H9 (cell line): ENCODE measurements around the gene OLIG2. TPM values are rescaled to one million over a fixed set of nuclear protein-coding genes. Genes with fewer than 3 reads are reported as not detected.
A peak's percentile ranks its signal among the peaks of the same experiment; 100 is the strongest.

ENCODE experiments used
- DNase-seq: peaks from one replicate; pipeline ENCODE4 v3.0.0-alpha.2; 2017
- H2AFZ ChIP-seq: one replicate; pipeline ENCODE4 v1.6.1; 2013; ENCODE audit warnings: mild to moderate bottlenecking, low read length, control low read depth, moderate library complexity
- H2AK5ac ChIP-seq: 2 replicates; pipeline ENCODE4 v1.6.1; 2013; ENCODE audit warnings: low read length, control low read depth, mixed read lengths; ENCODE audit not compliant: insufficient read length
- H2BK120ac ChIP-seq: one replicate; pipeline ENCODE4 v1.6.1; 2013; ENCODE audit warnings: low read depth, mild to moderate bottlenecking, low read length, control low read depth, inconsistent platforms; ENCODE audit not compliant: poor library complexity, severe bottlenecking
- H2BK12ac ChIP-seq: 2 replicates; pipeline ENCODE4 v1.6.1; 2013; ENCODE audit warnings: low read length, control low read depth, mixed read lengths, low read depth; ENCODE audit not compliant: insufficient read length
- H2BK15ac ChIP-seq: 2 replicates; pipeline ENCODE4 v1.6.1; 2013; ENCODE audit warnings: low read depth, low read length, control low read depth
- H2BK20ac ChIP-seq: one replicate; pipeline ENCODE4 v1.6.1; 2013; ENCODE audit warnings: low read depth, mild to moderate bottlenecking, low read length, control low read depth, inconsistent platforms; ENCODE audit not compliant: poor library complexity, severe bottlenecking
- H2BK5ac ChIP-seq: 2 replicates; pipeline ENCODE4 v1.6.1; 2013; ENCODE audit warnings: low read length, control low read depth, mixed read lengths; ENCODE audit not compliant: insufficient read length
- H3K14ac ChIP-seq: 2 replicates; pipeline ENCODE4 v1.6.1; 2013; ENCODE audit warnings: low read length, control low read depth; ENCODE audit not compliant: insufficient read depth
- H3K18ac ChIP-seq: 2 replicates; pipeline ENCODE4 v1.6.1; 2013; ENCODE audit warnings: low read depth, mild to moderate bottlenecking, mixed read lengths, low read length, control low read depth; ENCODE audit not compliant: insufficient read length
- H3K23ac ChIP-seq: 2 replicates; pipeline ENCODE4 v1.6.1; 2013; ENCODE audit warnings: low read length, control low read depth, mixed read lengths, low read depth; ENCODE audit not compliant: insufficient read length
- H3K23me2 ChIP-seq: 2 replicates; pipeline ENCODE4 v1.6.1; 2013; ENCODE audit warnings: low read depth, mild to moderate bottlenecking, mixed read lengths, low read length, control low read depth; ENCODE audit not compliant: insufficient read length, poor library complexity, severe bottlenecking
- H3K27ac ChIP-seq: 2 replicates; pipeline ENCODE4 v1.5.1; 2013; ENCODE audit warnings: low read length, control low read depth, mixed read lengths, low read depth; ENCODE audit not compliant: insufficient read length
- H3K27me3 ChIP-seq: 2 replicates; pipeline ENCODE4 v1.6.1; 2013; ENCODE audit warnings: low read length, control low read depth, inconsistent platforms; ENCODE audit not compliant: insufficient read depth
- H3K4ac ChIP-seq: 2 replicates; pipeline ENCODE4 v1.6.1; 2013; ENCODE audit warnings: low read depth, mild to moderate bottlenecking, control low read depth, inconsistent platforms, low read length, moderate library complexity
- H3K4me1 ChIP-seq: 2 replicates; pipeline ENCODE4 v1.6.1; 2013; ENCODE audit warnings: low read length, control low read depth, inconsistent platforms; ENCODE audit not compliant: insufficient read depth
- H3K4me2 ChIP-seq: 2 replicates; pipeline ENCODE4 v1.6.1; 2013; ENCODE audit warnings: low read length, control low read depth, mixed read lengths; ENCODE audit not compliant: insufficient read length, insufficient read depth
- H3K56ac ChIP-seq: 2 replicates; pipeline ENCODE4 v1.6.1; 2013; ENCODE audit warnings: low read depth, mild to moderate bottlenecking, mixed read lengths, low read length, control low read depth; ENCODE audit not compliant: insufficient read length
- H3K79me1 ChIP-seq: 2 replicates; pipeline ENCODE4 v1.6.1; 2013; ENCODE audit warnings: low read depth, mild to moderate bottlenecking, moderate library complexity, low read length, control low read depth, inconsistent platforms; ENCODE audit not compliant: insufficient read depth, poor library complexity, severe bottlenecking
- H3K79me2 ChIP-seq: 2 replicates; pipeline ENCODE4 v1.6.1; 2013; ENCODE audit warnings: low read length, control low read depth, inconsistent platforms; ENCODE audit not compliant: insufficient read depth
- H3K9ac ChIP-seq: 2 replicates; pipeline ENCODE4 v1.6.1; 2013; ENCODE audit warnings: low read length, control low read depth, mixed read lengths; ENCODE audit not compliant: insufficient read length; ENCODE audit errors: extremely low read depth
- H3K9me3 ChIP-seq: one replicate; pipeline ENCODE4 v1.6.1; 2013; ENCODE audit warnings: low read depth, low read length, inconsistent platforms; ENCODE audit not compliant: control insufficient read depth
- H3T11ph ChIP-seq: one replicate; pipeline ENCODE4 v1.6.1; 2013; ENCODE audit warnings: mild to moderate bottlenecking, low read length, control low read depth, inconsistent platforms
- H4K20me1 ChIP-seq: one replicate; pipeline ENCODE4 v1.6.1; 2013; ENCODE audit not compliant: control insufficient read depth, insufficient read length, insufficient read depth
- H4K5ac ChIP-seq: 2 replicates; pipeline ENCODE4 v1.6.1; 2013; ENCODE audit warnings: low read depth, mild to moderate bottlenecking, mixed read lengths, low read length, control low read depth; ENCODE audit not compliant: insufficient read length
- H4K8ac ChIP-seq: replicated peaks from 2 replicates; pipeline ENCODE4 v1.6.1; 2013; ENCODE audit warnings: low read length, control low read depth, mixed read lengths, low read depth; ENCODE audit not compliant: insufficient read length
- H4K91ac ChIP-seq: 2 replicates; pipeline ENCODE4 v1.6.1; 2013; ENCODE audit warnings: low read depth, mild to moderate bottlenecking, moderate library complexity, mixed read lengths, low read length, control low read depth; ENCODE audit not compliant: insufficient read length
- H3K27ac Mint-ChIP-seq, 3 experiments: 2 replicates in 2 of 3; 3 replicates in 1 of 3; pipeline ENCODE4 v1.8.0; 2020 to 2021; ENCODE audit warnings: mixed read lengths in 3 of 3, mild to moderate bottlenecking in 1 of 3, moderate library complexity in 1 of 3
- H3K27me3 Mint-ChIP-seq: 2 replicates; pipeline ENCODE4 v1.8.0; 2021; ENCODE audit warnings: low read depth, mild to moderate bottlenecking, moderate library complexity, mixed read lengths
- H3K36me3 Mint-ChIP-seq, 3 experiments: 2 replicates in 2 of 3; 3 replicates in 1 of 3; pipeline ENCODE4 v1.8.0; 2020 to 2021; ENCODE audit warnings: low read depth in 3 of 3, mixed read lengths in 3 of 3; ENCODE audit not compliant: insufficient read depth in 1 of 3
- H3K4me1 Mint-ChIP-seq, 2 experiments: 2 replicates each; pipeline ENCODE4 v1.8.0; 2020; ENCODE audit warnings: mixed read lengths in 2 of 2
- H3K4me3 Mint-ChIP-seq, 2 experiments: 2 replicates in 1 of 2; 3 replicates in 1 of 2; pipeline ENCODE4 v1.8.0; 2020 to 2021; ENCODE audit warnings: mild to moderate bottlenecking in 2 of 2, mixed read lengths in 2 of 2, moderate library complexity in 1 of 2
- H3K9me3 Mint-ChIP-seq, 2 experiments: 2 replicates in 1 of 2; 3 replicates in 1 of 2; pipeline ENCODE4 v1.8.0; 2020; ENCODE audit warnings: mild to moderate bottlenecking in 2 of 2, mixed read lengths in 2 of 2, moderate library complexity in 1 of 2
- WGBS: extraction: QIAGEN DNeasy Blood & Tissue Kit; methylation state at CpG from one replicate; pipeline ENCODE4 v1.1.7; 2013; ENCODE audit warnings: missing lambda C conversion rate, low lambda C conversion rate, mixed read lengths; ENCODE audit not compliant: insufficient read length; ENCODE audit errors: extremely low coverage; 5-methylcytosine and 5-hydroxymethylcytosine counted together
- total RNA-seq: library from RNA; stranded (reverse); gene quantifications from 2 replicates; pipeline ENCODE4 v1.2.1, GENCODE V29; 2021
- TF ChIP-seq, protein P1 (sequence below): fragments of 200-600 bp; sonication (generic); conservative IDR thresholded peaks from 3 replicates; pipeline ENCODE4 v1.8.0; 2021; ENCODE audit warnings: antibody characterized with exemption, mild to moderate bottlenecking

OLIG2 gene
- total RNA-seq, 1 experiment from 2014 or later: 1.4 TPM

DNA sequence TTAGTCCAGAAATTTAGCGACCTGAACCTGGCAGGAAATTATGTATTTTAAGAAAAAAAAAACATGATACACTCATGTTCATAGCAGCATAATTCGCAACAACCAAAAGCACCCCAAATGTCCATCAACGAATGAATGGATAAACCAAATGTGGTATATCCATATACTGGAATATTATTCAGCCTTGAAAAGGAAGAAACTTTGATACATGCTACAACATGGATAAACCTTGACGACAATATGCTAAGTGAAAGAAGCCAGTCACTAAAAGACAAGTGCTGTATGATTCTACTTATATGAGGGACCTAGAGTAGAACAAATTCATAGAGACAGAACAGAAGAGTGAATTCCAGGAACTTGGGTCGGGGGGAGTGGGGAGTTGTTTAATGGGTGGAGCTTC is 43.5 kb downstream of the OLIG2 start:
- Mint-ChIP-seq H3K9me3 (peaks cover 8 to 12% of the 10 kb centered on the region in 2 experiments), H3K27ac (no peak overlapping the region), H3K36me3 (peaks cover 0 to 4% (median 0%) of the 10 kb centered on the region in 3 experiments; a peak in 1 of 7 replicates), H3K27me3 (peaks cover 91% of the 10 kb centered on the region), H3K4me1 (peaks cover 33 to 43% of the 10 kb centered on the region in 2 experiments), H3K4me3 (peak overlapping the region in 1 of 2 experiments; percentile 27; a peak in 2 of 5 replicates)
- no peaks in the 10 kb centered on the region for H3K9me3 ChIP-seq
- H3K23me2 ChIP-seq: peaks cover 12% of the 10 kb centered on the region
- no peak overlapping the region for H2BK15ac ChIP-seq
- H3K56ac ChIP-seq: no peak overlapping the region
- DNase-seq: no peak
- no peak overlapping the region for H2BK5ac ChIP-seq
- H4K5ac ChIP-seq: no peak overlapping the region
- no peak overlapping the region for H4K8ac ChIP-seq
- peaks cover 67% of the 10 kb centered on the region for H3K27me3 ChIP-seq
- no peaks in the 10 kb centered on the region for H3K79me2 ChIP-seq
- H3K27ac ChIP-seq: no peak overlapping the region
- H2AFZ ChIP-seq: no peak overlapping the region
- no peak overlapping the region for H3T11ph ChIP-seq
- H4K91ac ChIP-seq: no peak overlapping the region
- no peak overlapping the region for H2BK120ac ChIP-seq
- H2BK12ac ChIP-seq: no peak overlapping the region
- TF ChIP-seq, protein P1, sequence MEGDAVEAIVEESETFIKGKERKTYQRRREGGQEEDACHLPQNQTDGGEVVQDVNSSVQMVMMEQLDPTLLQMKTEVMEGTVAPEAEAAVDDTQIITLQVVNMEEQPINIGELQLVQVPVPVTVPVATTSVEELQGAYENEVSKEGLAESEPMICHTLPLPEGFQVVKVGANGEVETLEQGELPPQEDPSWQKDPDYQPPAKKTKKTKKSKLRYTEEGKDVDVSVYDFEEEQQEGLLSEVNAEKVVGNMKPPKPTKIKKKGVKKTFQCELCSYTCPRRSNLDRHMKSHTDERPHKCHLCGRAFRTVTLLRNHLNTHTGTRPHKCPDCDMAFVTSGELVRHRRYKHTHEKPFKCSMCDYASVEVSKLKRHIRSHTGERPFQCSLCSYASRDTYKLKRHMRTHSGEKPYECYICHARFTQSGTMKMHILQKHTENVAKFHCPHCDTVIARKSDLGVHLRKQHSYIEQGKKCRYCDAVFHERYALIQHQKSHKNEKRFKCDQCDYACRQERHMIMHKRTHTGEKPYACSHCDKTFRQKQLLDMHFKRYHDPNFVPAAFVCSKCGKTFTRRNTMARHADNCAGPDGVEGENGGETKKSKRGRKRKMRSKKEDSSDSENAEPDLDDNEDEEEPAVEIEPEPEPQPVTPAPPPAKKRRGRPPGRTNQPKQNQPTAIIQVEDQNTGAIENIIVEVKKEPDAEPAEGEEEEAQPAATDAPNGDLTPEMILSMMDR: no peak
- no peaks in the 10 kb centered on the region for H4K20me1 ChIP-seq
- no peak overlapping the region for H3K4me2 ChIP-seq
- H3K4me1 ChIP-seq: peaks cover 2% of the 10 kb centered on the region
- H3K18ac ChIP-seq: no peak overlapping the region
- no peak overlapping the region for H3K23ac ChIP-seq
- H3K14ac ChIP-seq: no peak overlapping the region
- no CpG with 5 or more reads among the region's 5 CpGs for WGBS
- no peak overlapping the region for H3K4ac ChIP-seq
- no peak overlapping the region for H3K9ac ChIP-seq
- no peak overlapping the region for H2BK20ac ChIP-seq
- H2AK5ac ChIP-seq: no peak overlapping the region
- H3K79me1 ChIP-seq: no peaks in the 10 kb centered on the region
